Measurements from ENCODE around the gene CCR7.

Gene CCR7

GRCh38 chr17:40567377-40567776 lies 2.1 kb upstream of the CCR7 start:
- Histone ChIP-seq H3K27ac (ENCODE audit: low read depth, low read length) (no peak overlapping the region), H3K9me3 (ENCODE audit: low read length) (no peaks in the 10 kb centered on the region), H3K4me3 (ENCODE audit: low read depth in 1 of 2, low read length in 2 of 2) (no peak overlapping the region), H3K36me3 (ENCODE audit: insufficient read depth, low read length) (no peaks in the 10 kb centered on the region), H3K4me1 (ENCODE audit: insufficient read depth, low read length) (no peaks in the 10 kb centered on the region), H3K9ac (ENCODE audit: low read length) (no peak overlapping the region), H3K27me3 (ENCODE audit: control insufficient read depth in 1 of 2, insufficient read depth in 2 of 2, low read length in 2 of 2) (no peaks in the 10 kb centered on the region)

DNA sequence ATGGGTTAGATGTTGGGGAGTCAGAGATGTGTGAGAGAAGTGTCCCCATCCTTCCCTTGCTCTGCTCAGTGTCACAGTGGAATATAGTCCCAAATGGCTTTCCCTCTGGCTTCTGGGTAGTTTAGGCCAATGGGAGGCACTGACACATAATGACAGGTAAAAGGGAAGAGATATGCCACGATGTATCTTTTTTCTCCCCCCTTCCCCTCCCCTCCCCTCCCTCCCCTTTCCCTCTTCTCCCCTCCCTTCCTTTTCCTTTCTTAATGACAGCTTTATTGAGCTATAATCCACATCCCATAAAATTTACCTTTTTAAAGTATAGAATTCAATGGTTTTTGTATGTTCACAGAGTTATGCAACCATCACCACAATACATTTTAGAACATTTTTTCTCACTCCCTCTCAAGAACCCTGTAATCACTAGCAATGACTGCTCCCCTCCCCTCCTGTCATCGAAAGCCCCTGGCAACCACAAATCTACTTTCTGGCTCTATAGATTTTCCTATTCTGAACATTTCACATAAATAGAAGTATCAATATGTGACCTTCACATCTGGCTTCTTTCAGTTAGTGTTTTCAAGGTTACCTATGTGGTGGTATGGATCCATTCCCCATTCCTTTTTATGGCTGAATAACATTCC lies 617 bp upstream of the CCR7 start:
- Histone ChIP-seq H3K4me3 (ENCODE audit: low read depth in 1 of 2, low read length in 2 of 2) (no peak overlapping the region), H3K27ac (ENCODE audit: low read depth, low read length) (no peak overlapping the region), H3K9ac (ENCODE audit: low read length) (no peak overlapping the region), H3K27me3 (ENCODE audit: control insufficient read depth in 1 of 2, insufficient read depth in 2 of 2, low read length in 2 of 2) (no peaks in the 10 kb centered on the region), H3K36me3 (ENCODE audit: insufficient read depth, low read length) (no peaks in the 10 kb centered on the region), H3K9me3 (ENCODE audit: low read length) (no peaks in the 10 kb centered on the region), H3K4me1 (ENCODE audit: insufficient read depth, low read length) (peaks cover 1% of the 10 kb centered on the region)

- H3K4me1 ChIP-seq (ENCODE audit: insufficient read depth, low read length): peaks cover 17% of the 10 kb centered on the region
- no peak overlapping the region for H3K27ac ChIP-seq (ENCODE audit: low read depth, low read length)
- H3K4me3 ChIP-seq (ENCODE audit: low read depth in 1 of 2, low read length in 2 of 2): no peak overlapping the region
- H3K36me3 ChIP-seq (ENCODE audit: insufficient read depth, low read length): no peaks in the 10 kb centered on the region
- no peaks in the 10 kb centered on the region for H3K27me3 ChIP-seq (ENCODE audit: control insufficient read depth in 1 of 2, insufficient read depth in 2 of 2, low read length in 2 of 2)
- H3K9ac ChIP-seq (ENCODE audit: low read length): no peak overlapping the region
- no peaks in the 10 kb centered on the region for H3K9me3 ChIP-seq (ENCODE audit: low read length)
Observed at GRCh38 chr17:40564195-40564882, 933 bp downstream of the CCR7 start.

GRCh38 chr17:40563220-40564052 lies 1.8 kb downstream of the CCR7 start:
- no peak overlapping the region for H3K9ac ChIP-seq (ENCODE audit: low read length)
- H3K27me3 ChIP-seq (ENCODE audit: control insufficient read depth in 1 of 2, insufficient read depth in 2 of 2, low read length in 2 of 2): no peaks in the 10 kb centered on the region
- peaks cover 26% of the 10 kb centered on the region for H3K4me1 ChIP-seq (ENCODE audit: insufficient read depth, low read length)
- no peak overlapping the region for H3K27ac ChIP-seq (ENCODE audit: low read depth, low read length)
- no peaks in the 10 kb centered on the region for H3K36me3 ChIP-seq (ENCODE audit: insufficient read depth, low read length)
- no peaks in the 10 kb centered on the region for H3K9me3 ChIP-seq (ENCODE audit: low read length)
- no peak overlapping the region for H3K4me3 ChIP-seq (ENCODE audit: low read depth in 1 of 2, low read length in 2 of 2)

DNA sequence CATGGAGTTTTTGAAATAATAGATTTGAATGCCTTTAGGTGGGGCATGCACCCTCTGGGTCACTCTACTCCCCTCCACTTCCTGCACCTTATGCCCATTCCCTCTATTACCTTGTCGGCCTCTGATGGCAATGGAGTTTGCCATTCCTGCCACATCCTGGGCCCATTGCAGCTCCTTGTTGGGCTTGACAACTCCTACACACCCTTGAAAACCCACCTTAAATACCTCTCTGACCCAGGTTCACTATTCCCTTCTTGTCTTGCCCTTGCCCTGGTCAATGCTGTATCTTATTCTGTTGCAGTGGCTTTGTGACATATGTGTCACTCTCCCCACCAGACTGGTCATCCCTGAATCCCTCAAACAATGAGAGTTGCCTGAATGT lies 2.4 kb downstream of the CCR7 start:
- H3K9ac ChIP-seq (ENCODE audit: low read length): no peak overlapping the region
- H3K9me3 ChIP-seq (ENCODE audit: low read length): no peaks in the 10 kb centered on the region
- H3K36me3 ChIP-seq (ENCODE audit: insufficient read depth, low read length): no peaks in the 10 kb centered on the region
- H3K4me1 ChIP-seq (ENCODE audit: insufficient read depth, low read length): peaks cover 32% of the 10 kb centered on the region
- no peak overlapping the region for H3K27ac ChIP-seq (ENCODE audit: low read depth, low read length)
- H3K4me3 ChIP-seq (ENCODE audit: low read depth in 1 of 2, low read length in 2 of 2): no peak overlapping the region
- H3K27me3 ChIP-seq (ENCODE audit: control insufficient read depth in 1 of 2, insufficient read depth in 2 of 2, low read length in 2 of 2): no peaks in the 10 kb centered on the region

- no peak overlapping the region for H3K27ac ChIP-seq (ENCODE audit: low read depth, low read length)
- no peaks in the 10 kb centered on the region for H3K9me3 ChIP-seq (ENCODE audit: low read length)
- no peaks in the 10 kb centered on the region for H3K36me3 ChIP-seq (ENCODE audit: insufficient read depth, low read length)
- no peak overlapping the region for H3K9ac ChIP-seq (ENCODE audit: low read length)
- H3K4me3 ChIP-seq (ENCODE audit: low read depth in 1 of 2, low read length in 2 of 2): no peak overlapping the region
- no peaks in the 10 kb centered on the region for H3K27me3 ChIP-seq (ENCODE audit: control insufficient read depth in 1 of 2, insufficient read depth in 2 of 2, low read length in 2 of 2)
- H3K4me1 ChIP-seq (ENCODE audit: insufficient read depth, low read length): peaks cover 38% of the 10 kb centered on the region
Observed at GRCh38 chr17:40561871-40562611, 3.2 kb downstream of the CCR7 start.

DNA sequence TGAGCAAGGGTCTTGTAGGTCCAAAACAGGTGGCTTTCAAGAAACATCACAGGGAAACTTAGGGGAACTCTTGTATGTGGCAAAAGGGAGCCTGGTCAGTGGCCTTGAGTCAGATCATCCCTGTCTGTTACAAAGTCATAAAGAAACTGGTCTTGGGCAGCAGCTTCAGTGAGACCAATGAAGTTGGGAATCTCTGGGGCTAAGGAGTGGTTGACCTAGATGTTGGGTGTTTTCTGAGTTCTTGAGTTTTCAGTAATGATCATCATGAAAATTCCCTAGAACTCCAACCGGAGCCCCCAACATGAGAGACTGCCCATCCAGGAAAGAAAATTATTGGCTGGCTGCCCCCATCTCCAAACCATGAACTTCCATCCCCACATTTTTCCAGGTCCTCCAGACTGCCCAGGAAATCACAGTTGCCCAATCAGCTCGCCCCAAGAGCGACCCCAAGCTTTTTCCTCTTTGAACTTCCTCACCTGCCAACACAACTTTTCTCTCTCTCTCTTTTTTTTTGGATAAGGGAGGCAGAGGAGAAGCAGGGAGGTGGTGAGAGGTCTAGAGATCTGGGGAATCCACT lies 3.9 kb downstream of the CCR7 start:
- H3K4me3 ChIP-seq (ENCODE audit: low read depth in 1 of 2, low read length in 2 of 2): no peak overlapping the region
- H3K4me1 ChIP-seq (ENCODE audit: insufficient read depth, low read length): peaks cover 41% of the 10 kb centered on the region
- no peaks in the 10 kb centered on the region for H3K27me3 ChIP-seq (ENCODE audit: control insufficient read depth in 1 of 2, insufficient read depth in 2 of 2, low read length in 2 of 2)
- no peaks in the 10 kb centered on the region for H3K36me3 ChIP-seq (ENCODE audit: insufficient read depth, low read length)
- no peaks in the 10 kb centered on the region for H3K9me3 ChIP-seq (ENCODE audit: low read length)
- H3K9ac ChIP-seq (ENCODE audit: low read length): no peak overlapping the region
- no peak overlapping the region for H3K27ac ChIP-seq (ENCODE audit: low read depth, low read length)

- Histone ChIP-seq H3K27ac (ENCODE audit: low read depth, low read length) (no peak overlapping the region), H3K4me1 (ENCODE audit: insufficient read depth, low read length) (peaks cover 45% of the 10 kb centered on the region), H3K9ac (ENCODE audit: low read length) (no peak overlapping the region), H3K9me3 (ENCODE audit: low read length) (no peaks in the 10 kb centered on the region), H3K36me3 (ENCODE audit: insufficient read depth, low read length) (no peaks in the 10 kb centered on the region), H3K27me3 (ENCODE audit: control insufficient read depth in 1 of 2, insufficient read depth in 2 of 2, low read length in 2 of 2) (no peaks in the 10 kb centered on the region), H3K4me3 (ENCODE audit: low read depth in 1 of 2, low read length in 2 of 2) (peak overlapping the region in 1 of 2 donors; percentile 19)
Observed at GRCh38 chr17:40560592-40561293, 4.5 kb downstream of the CCR7 start.

DNA sequence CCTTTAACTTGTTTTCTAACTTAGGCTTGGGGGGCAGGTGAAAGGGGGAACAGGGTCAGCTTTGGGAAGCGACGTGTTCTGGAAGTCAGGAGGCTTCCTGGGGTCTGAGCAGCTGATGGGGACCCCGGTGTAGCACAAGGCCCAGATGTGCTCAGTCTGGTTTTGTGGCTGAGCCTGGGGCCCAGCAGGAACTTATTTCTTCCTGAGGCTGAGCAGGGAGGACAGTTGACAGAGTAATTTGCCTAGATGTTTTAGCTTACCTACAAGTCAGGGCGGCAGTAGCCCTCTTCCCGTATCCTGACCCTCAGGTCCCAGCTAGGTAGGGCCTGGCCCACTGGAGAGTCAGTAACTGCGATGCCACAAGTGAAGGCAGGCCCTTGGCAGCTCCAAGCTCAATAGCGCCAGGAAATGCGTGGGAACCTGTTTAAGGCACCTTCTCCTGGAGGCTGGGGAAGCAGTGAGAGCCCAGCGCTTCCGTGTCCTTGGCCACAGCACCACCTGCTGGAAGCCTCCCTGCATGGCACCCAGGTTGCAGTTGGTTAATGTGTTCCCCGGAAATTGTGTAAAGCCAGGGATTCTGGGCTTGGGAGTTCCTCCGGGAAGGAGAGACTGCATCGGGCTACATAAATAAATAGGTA lies 5.2 kb downstream of the CCR7 start:
- peaks cover 45% of the 10 kb centered on the region for H3K4me1 ChIP-seq (ENCODE audit: insufficient read depth, low read length)
- no peaks in the 10 kb centered on the region for H3K36me3 ChIP-seq (ENCODE audit: insufficient read depth, low read length)
- H3K9ac ChIP-seq (ENCODE audit: low read length): no peak overlapping the region
- no peaks in the 10 kb centered on the region for H3K9me3 ChIP-seq (ENCODE audit: low read length)
- H3K27ac ChIP-seq (ENCODE audit: low read depth, low read length): no peak overlapping the region
- no peaks in the 10 kb centered on the region for H3K27me3 ChIP-seq (ENCODE audit: control insufficient read depth in 1 of 2, insufficient read depth in 2 of 2, low read length in 2 of 2)
- peak overlapping the region in 1 of 2 donors; percentile 19 for H3K4me3 ChIP-seq (ENCODE audit: low read depth in 1 of 2, low read length in 2 of 2)

DNA sequence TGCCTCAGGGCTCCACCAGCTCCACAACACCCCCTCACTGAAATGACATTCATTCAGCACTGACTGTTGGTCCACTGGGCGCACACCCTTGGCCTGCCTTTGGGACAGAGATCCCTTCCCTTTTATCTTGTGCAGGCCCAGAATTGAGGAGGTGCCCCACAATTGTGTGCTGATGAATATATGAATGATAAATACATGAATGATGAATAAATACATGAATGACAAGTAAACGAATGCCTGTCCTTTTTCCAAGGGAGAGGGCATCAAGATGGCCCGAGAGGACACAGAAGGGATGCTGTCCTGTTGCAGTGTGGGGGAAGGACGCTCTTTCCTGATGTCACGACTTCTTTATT lies 5.7 kb downstream of the CCR7 start:
- H3K9ac ChIP-seq (ENCODE audit: low read length): no peak overlapping the region
- peaks cover 47% of the 10 kb centered on the region for H3K4me1 ChIP-seq (ENCODE audit: insufficient read depth, low read length)
- no peaks in the 10 kb centered on the region for H3K36me3 ChIP-seq (ENCODE audit: insufficient read depth, low read length)
- H3K9me3 ChIP-seq (ENCODE audit: low read length): no peaks in the 10 kb centered on the region
- H3K27me3 ChIP-seq (ENCODE audit: control insufficient read depth in 1 of 2, insufficient read depth in 2 of 2, low read length in 2 of 2): no peaks in the 10 kb centered on the region
- H3K4me3 ChIP-seq (ENCODE audit: low read depth in 1 of 2, low read length in 2 of 2): no peak overlapping the region
- peak overlapping the region; percentile 27 for H3K27ac ChIP-seq (ENCODE audit: low read depth, low read length)
